Measurements from ENCODE around the gene MBD6.

MBD6 gene

DNA sequence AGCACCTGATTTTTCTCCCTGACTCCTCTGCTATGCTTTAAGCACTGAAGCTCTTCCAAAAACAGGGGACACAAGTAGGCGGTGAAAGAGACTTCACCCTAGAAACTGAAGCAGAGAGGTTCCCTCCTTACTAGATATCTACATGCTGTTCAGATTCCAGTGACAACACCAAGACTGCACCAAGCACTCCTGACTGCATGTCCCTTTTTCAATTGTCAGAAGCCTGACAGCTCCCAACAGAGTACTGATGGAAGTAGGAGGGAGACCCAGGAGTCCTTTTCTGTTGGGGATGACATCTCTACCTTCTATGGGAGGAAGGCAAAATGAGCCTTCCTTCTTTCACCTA is 13.9 kb downstream of the MBD6 start:
- Histone ChIP-seq H3K4me1 (ENCODE audit: control insufficient read depth in 2 of 2, insufficient read depth in 2 of 2, low read length in 2 of 2) (peaks cover 15 to 26% of the 10 kb centered on the region in 2 donors), H3K4me3 (ENCODE audit: low read length in 2 of 2) (no peak overlapping the region), H3K27me3 (ENCODE audit: control insufficient read depth in 2 of 2, insufficient read depth in 2 of 2, low read length in 2 of 2) (no peaks in the 10 kb centered on the region), H3K9ac (ENCODE audit: low read depth in 1 of 2, low read length in 2 of 2) (no peak overlapping the region), H3K9me3 (ENCODE audit: control insufficient read depth in 2 of 2, low read length in 2 of 2) (no peaks in the 10 kb centered on the region), H3K27ac (ENCODE audit: low read depth in 2 of 2, low read length in 2 of 2) (peak overlapping the region in 1 of 2 donors; percentile 7), H3K36me3 (ENCODE audit: control insufficient read depth in 2 of 2, insufficient read depth in 2 of 2, low read length in 2 of 2) (peaks cover 50 to 60% of the 10 kb centered on the region in 2 donors)

DNA sequence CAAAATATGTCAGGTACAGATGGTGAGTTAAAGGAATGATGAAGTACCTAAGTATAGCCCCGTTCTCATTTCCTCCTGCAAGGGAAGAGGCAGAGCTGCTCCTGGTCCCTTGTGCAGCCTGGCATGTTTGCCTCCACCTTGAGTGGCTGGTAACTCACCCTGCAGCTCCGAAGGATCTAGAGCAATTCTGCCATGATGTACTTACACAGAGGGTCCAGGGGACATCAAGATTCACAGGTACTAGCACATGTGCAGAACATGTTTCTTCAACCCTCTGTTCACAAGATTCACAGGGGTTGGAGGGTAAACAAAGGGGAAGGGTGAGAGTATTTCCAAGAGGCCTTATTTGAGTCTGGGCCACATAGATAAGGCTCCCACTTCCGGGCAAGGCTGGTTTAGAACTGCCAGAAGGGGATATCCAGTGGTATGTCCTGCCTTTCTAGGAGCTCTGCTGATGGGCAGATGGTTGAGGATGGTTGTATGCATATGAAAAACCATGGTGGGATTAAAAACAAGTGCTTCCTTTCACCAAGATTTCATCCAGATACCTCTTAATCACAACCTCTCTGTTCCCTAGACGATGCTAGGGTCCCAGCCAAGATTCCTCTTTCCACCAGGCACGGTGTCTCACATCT is 16.6 kb downstream of the MBD6 start:
- peaks cover 15 to 29% of the 10 kb centered on the region in 2 donors for H3K4me1 ChIP-seq (ENCODE audit: control insufficient read depth in 2 of 2, insufficient read depth in 2 of 2, low read length in 2 of 2)
- H3K27me3 ChIP-seq (ENCODE audit: control insufficient read depth in 2 of 2, insufficient read depth in 2 of 2, low read length in 2 of 2): no peaks in the 10 kb centered on the region
- no peak overlapping the region for H3K9ac ChIP-seq (ENCODE audit: low read depth in 1 of 2, low read length in 2 of 2)
- H3K36me3 ChIP-seq (ENCODE audit: control insufficient read depth in 2 of 2, insufficient read depth in 2 of 2, low read length in 2 of 2): peaks cover 26 to 35% of the 10 kb centered on the region in 2 donors
- no peaks in the 10 kb centered on the region for H3K9me3 ChIP-seq (ENCODE audit: control insufficient read depth in 2 of 2, low read length in 2 of 2)
- no peak overlapping the region for H3K27ac ChIP-seq (ENCODE audit: low read depth in 2 of 2, low read length in 2 of 2)
- no peak overlapping the region for H3K4me3 ChIP-seq (ENCODE audit: low read length in 2 of 2)

DNA sequence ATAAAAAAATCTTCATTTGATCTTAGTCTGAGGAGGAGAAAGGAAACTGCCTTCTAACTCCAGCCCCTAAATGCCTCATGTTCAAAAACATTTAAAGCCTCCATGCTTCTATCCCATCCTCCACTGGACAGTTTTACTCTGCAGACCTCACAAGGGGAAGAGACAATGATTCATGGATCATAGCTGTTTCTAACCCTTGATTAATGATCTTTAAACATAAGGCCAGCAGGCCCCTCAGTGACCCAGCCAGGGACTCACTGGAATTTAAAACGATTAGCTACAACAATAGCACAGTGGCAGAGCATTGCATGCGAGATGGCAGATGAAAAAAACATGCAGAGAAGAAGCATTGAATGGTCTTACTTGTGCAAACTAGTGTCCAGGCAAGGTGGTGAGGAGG is 18.4 kb downstream of the MBD6 start:
- peaks cover 13 to 24% of the 10 kb centered on the region in 2 donors for H3K36me3 ChIP-seq (ENCODE audit: control insufficient read depth in 2 of 2, insufficient read depth in 2 of 2, low read length in 2 of 2)

DNA sequence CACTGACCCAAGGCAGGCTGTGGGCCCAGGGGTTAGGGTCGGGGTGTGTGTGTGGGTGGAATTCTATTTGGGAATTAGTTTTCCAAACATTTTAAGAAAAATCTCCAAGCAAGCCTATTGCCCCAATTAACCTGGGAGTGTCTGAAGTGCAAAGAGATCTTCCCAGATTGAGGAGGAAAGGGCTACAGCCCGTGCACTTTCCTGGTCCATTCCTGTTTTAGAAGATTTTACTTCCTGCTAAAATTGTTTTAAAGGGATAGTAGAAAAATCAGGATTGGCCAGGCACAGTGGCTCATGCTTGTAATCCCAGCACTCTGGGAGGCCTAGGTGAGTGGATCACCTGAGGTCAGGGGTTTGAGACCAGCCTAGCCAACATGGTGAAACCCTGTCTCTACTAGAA is 19.1 kb downstream of the MBD6 start:
- no peaks in the 10 kb centered on the region for H3K27me3 ChIP-seq (ENCODE audit: control insufficient read depth in 2 of 2, insufficient read depth in 2 of 2, low read length in 2 of 2)
- peaks cover 16 to 29% of the 10 kb centered on the region in 2 donors for H3K4me1 ChIP-seq (ENCODE audit: control insufficient read depth in 2 of 2, insufficient read depth in 2 of 2, low read length in 2 of 2)
- peak overlapping the region; percentile 33 to 62 for H3K27ac ChIP-seq (ENCODE audit: low read depth in 2 of 2, low read length in 2 of 2)
- H3K36me3 ChIP-seq (ENCODE audit: control insufficient read depth in 2 of 2, insufficient read depth in 2 of 2, low read length in 2 of 2): peaks cover 13 to 24% of the 10 kb centered on the region in 2 donors
- H3K9ac ChIP-seq (ENCODE audit: low read depth in 1 of 2, low read length in 2 of 2): no peak overlapping the region
- H3K9me3 ChIP-seq (ENCODE audit: control insufficient read depth in 2 of 2, low read length in 2 of 2): no peaks in the 10 kb centered on the region
- H3K4me3 ChIP-seq (ENCODE audit: low read length in 2 of 2): no peak overlapping the region

More for the DNA sequence above, 18.4 kb downstream of the MBD6 start:
- H3K4me3 ChIP-seq (ENCODE audit: low read length in 2 of 2): no peak overlapping the region
- no peaks in the 10 kb centered on the region for H3K27me3 ChIP-seq (ENCODE audit: control insufficient read depth in 2 of 2, insufficient read depth in 2 of 2, low read length in 2 of 2)
- no peaks in the 10 kb centered on the region for H3K9me3 ChIP-seq (ENCODE audit: control insufficient read depth in 2 of 2, low read length in 2 of 2)
- H3K27ac ChIP-seq (ENCODE audit: low read depth in 2 of 2, low read length in 2 of 2): peak overlapping the region; percentile 33 to 62
- no peak overlapping the region for H3K9ac ChIP-seq (ENCODE audit: low read depth in 1 of 2, low read length in 2 of 2)
- H3K4me1 ChIP-seq (ENCODE audit: control insufficient read depth in 2 of 2, insufficient read depth in 2 of 2, low read length in 2 of 2): peaks cover 15 to 31% of the 10 kb centered on the region in 2 donors

DNA sequence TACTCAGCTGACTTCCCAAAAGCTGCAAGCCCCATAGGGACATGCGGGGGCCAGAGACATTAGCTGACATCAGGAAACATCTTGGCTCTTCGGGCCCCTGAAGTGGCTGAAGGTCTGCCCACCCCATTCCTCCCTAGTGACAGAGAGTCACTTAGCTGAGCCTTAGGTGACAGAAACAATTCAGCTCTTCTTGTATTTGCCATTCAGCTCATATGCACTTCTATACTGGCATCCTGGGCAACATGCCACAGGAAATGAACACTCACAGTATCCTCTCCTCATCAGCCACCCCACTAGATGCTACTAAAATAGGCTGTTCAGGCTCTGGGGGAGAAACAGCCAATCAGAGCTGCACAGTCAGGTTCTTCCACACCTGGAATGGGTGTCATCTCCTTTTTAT is 21.0 kb downstream of the MBD6 start:
- no peak overlapping the region for H3K9ac ChIP-seq (ENCODE audit: low read depth in 1 of 2, low read length in 2 of 2)

DNA sequence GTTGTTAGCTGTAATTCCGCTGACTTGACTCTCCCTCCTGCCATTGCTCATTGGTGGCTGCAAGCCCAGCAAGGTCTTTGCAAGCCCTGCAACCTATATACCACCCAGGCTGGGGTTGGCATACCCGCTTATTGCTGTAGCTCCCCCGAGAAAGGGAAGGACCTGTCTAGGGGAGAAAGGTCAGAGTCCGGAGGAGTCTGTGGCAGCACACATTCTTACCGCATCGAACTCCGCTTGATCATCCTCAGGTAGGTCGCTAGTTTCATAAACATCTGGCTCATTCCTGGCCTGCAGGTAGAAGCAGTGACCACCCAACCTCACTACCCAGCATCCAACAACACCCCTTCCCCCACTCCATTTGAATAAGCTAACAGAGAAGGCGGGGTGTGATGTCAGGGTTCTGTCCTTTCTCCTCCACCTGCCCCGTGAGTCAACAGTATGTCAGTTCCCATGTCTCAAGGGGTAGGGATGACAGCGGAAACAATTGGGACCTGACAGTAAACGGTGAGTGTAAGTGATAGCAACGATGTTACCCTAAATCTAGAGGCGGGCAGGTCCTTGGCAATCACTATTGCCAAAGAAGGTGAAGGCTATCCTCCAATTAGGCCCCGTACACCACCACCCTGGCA is 23.3 kb downstream of the MBD6 start:
- H3K27ac ChIP-seq (ENCODE audit: low read depth in 2 of 2, low read length in 2 of 2): peak overlapping the region; percentile 89 to 91
- peak overlapping the region; percentile 86 to 96 for H3K4me3 ChIP-seq (ENCODE audit: low read length in 2 of 2)
- peaks cover 0 to 4% of the 10 kb centered on the region in 2 donors for H3K36me3 ChIP-seq (ENCODE audit: control insufficient read depth in 2 of 2, insufficient read depth in 2 of 2, low read length in 2 of 2)
- peak overlapping the region; percentile 72 to 90 for H3K9ac ChIP-seq (ENCODE audit: low read depth in 1 of 2, low read length in 2 of 2)
- peaks cover 15 to 26% of the 10 kb centered on the region in 2 donors for H3K4me1 ChIP-seq (ENCODE audit: control insufficient read depth in 2 of 2, insufficient read depth in 2 of 2, low read length in 2 of 2)
- peaks cover 18 to 22% of the 10 kb centered on the region in 2 donors for H3K27me3 ChIP-seq (ENCODE audit: control insufficient read depth in 2 of 2, insufficient read depth in 2 of 2, low read length in 2 of 2)
- H3K9me3 ChIP-seq (ENCODE audit: control insufficient read depth in 2 of 2, low read length in 2 of 2): no peaks in the 10 kb centered on the region

More for the DNA sequence above, 21.0 kb downstream of the MBD6 start:
- Histone ChIP-seq H3K4me3 (ENCODE audit: low read length in 2 of 2) (no peak overlapping the region), H3K4me1 (ENCODE audit: control insufficient read depth in 2 of 2, insufficient read depth in 2 of 2, low read length in 2 of 2) (peaks cover 15 to 26% of the 10 kb centered on the region in 2 donors), H3K27ac (ENCODE audit: low read depth in 2 of 2, low read length in 2 of 2) (no peak overlapping the region), H3K9me3 (ENCODE audit: control insufficient read depth in 2 of 2, low read length in 2 of 2) (no peaks in the 10 kb centered on the region), H3K36me3 (ENCODE audit: control insufficient read depth in 2 of 2, insufficient read depth in 2 of 2, low read length in 2 of 2) (peaks cover 8 to 15% of the 10 kb centered on the region in 2 donors), H3K27me3 (ENCODE audit: control insufficient read depth in 2 of 2, insufficient read depth in 2 of 2, low read length in 2 of 2) (peaks cover 3 to 4% of the 10 kb centered on the region in 2 donors)

DNA sequence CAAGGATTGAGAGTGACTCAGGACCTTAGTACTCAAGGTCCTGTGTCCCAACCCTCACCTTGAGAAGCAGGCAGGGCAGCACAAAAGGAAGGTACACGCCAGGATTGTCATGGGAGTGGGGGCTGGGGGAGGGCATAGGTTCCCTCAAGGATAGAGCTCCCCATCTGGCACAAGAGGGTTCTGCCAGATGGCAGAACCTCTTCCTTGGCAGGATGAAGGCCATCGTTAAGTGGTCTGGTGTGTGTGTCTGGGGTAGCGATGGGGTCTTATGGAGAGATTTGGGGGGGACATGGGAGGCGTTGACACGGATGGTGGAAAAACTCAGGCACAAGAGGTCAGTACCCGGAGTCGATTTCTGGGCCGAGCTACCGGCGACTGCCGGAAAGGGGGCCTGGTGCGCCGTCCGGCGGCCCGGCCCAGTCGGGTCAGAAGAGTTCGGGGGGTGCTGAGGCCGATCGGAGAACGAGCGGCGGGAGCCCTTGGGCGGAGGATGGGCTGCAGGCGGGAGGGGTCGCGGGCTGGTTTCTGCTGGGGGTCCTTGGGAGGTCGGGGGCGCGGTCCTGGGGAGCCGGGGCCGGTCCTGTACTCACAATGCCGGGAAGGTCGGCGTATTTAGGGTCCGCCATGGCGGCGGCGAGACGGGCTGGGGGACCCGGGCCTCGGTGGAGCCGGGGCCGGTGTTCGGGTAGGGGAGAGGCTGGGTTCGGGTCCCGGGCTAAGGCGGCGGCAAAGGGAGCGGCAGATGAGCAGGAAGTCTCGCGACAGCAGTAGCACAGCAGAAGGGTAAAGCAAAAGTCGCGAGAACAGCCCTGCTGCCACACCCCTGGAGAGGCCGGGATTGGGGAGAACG is 24.0 kb downstream of the MBD6 start, which contains the start of gene DCTN2:
Gene DCTN2 (minus strand): TSS at position 755 of the 850 bp plus-strand sequence. CDS start 129 bp downstream, at position 626.
- Histone ChIP-seq H3K36me3 (ENCODE audit: control insufficient read depth in 2 of 2, insufficient read depth in 2 of 2, low read length in 2 of 2) (no peaks in the 10 kb centered on the region), H3K27ac (ENCODE audit: low read depth in 2 of 2, low read length in 2 of 2) (peak within 1 kb of the TSS; percentile 89 to 91), H3K9me3 (ENCODE audit: control insufficient read depth in 2 of 2, low read length in 2 of 2) (no peaks in the 10 kb centered on the region), H3K4me1 (ENCODE audit: control insufficient read depth in 2 of 2, insufficient read depth in 2 of 2, low read length in 2 of 2) (peaks cover 12 to 19% of the 10 kb centered on the region in 2 donors), H3K27me3 (ENCODE audit: control insufficient read depth in 2 of 2, insufficient read depth in 2 of 2, low read length in 2 of 2) (peaks cover 18 to 23% of the 10 kb centered on the region in 2 donors), H3K9ac (ENCODE audit: low read depth in 1 of 2, low read length in 2 of 2) (peak within 1 kb of the TSS; percentile 72 to 90), H3K4me3 (ENCODE audit: low read length in 2 of 2) (peak within 1 kb of the TSS; percentile 86 to 96)

DNA sequence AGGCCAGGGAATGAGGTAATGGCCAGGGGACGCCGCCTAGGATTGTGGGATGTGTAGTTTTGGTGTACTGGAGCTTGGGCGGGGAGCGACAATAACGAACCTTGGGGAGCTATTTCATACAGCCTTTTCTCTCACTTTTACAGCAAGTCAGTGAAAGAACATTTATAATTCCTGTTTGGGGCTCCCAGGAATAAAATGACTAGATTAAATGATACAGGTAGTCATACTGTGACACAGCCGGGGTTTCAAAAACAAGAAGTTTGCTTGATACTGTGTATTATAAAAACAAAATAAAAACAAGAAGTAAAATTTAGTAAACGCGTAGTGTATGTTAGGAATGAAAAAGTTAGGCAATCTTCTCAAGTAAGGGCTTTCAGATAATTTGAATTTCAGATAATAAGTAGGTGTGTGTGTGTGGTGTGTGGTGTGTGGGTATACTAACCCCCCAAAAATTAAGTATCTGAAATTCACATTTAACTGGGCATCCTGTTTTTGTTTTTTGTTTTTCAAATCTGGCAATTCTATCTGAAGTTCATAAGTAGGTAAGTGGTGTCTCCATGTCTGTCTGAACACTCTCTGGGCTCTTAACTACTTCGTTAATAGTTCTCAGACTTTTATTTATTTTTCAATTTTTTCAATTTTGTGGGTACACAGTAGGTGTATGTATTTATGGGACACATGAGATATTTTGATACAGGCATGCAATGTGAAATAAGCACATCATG is 24.8 kb downstream of the MBD6 start:
- no peaks in the 10 kb centered on the region for H3K9me3 ChIP-seq (ENCODE audit: control insufficient read depth in 2 of 2, low read length in 2 of 2)
- H3K36me3 ChIP-seq (ENCODE audit: control insufficient read depth in 2 of 2, insufficient read depth in 2 of 2, low read length in 2 of 2): no peaks in the 10 kb centered on the region
- H3K27me3 ChIP-seq (ENCODE audit: control insufficient read depth in 2 of 2, insufficient read depth in 2 of 2, low read length in 2 of 2): peaks cover 20 to 23% of the 10 kb centered on the region in 2 donors
- H3K9ac ChIP-seq (ENCODE audit: low read depth in 1 of 2, low read length in 2 of 2): peak overlapping the region in 1 of 2 donors; percentile 90
- H3K4me3 ChIP-seq (ENCODE audit: low read length in 2 of 2): peak overlapping the region; percentile 86 to 96
- peak overlapping the region in 1 of 2 donors; percentile 89 for H3K27ac ChIP-seq (ENCODE audit: low read depth in 2 of 2, low read length in 2 of 2)
- peaks cover 12 to 18% of the 10 kb centered on the region in 2 donors for H3K4me1 ChIP-seq (ENCODE audit: control insufficient read depth in 2 of 2, insufficient read depth in 2 of 2, low read length in 2 of 2)

DNA sequence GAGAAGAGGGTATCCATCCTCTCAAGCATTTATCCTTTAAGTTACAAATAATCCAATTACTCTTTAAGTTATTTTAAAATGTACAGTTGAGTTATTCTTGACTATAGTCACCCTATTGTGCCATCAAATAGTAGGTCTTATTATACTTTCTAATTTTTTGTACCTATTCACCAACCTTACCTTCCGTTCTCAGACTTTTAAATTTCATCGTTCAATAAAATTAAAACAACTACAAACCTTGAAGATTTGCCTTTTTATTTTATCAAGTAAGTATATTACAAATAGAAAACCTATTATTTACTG is 25.3 kb downstream of the MBD6 start:
- no peaks in the 10 kb centered on the region for H3K36me3 ChIP-seq (ENCODE audit: control insufficient read depth in 2 of 2, insufficient read depth in 2 of 2, low read length in 2 of 2)
- no peak overlapping the region for H3K4me3 ChIP-seq (ENCODE audit: low read length in 2 of 2)
- H3K9me3 ChIP-seq (ENCODE audit: control insufficient read depth in 2 of 2, low read length in 2 of 2): no peaks in the 10 kb centered on the region
- H3K9ac ChIP-seq (ENCODE audit: low read depth in 1 of 2, low read length in 2 of 2): no peak overlapping the region
- peaks cover 20 to 23% of the 10 kb centered on the region in 2 donors for H3K27me3 ChIP-seq (ENCODE audit: control insufficient read depth in 2 of 2, insufficient read depth in 2 of 2, low read length in 2 of 2)
- peaks cover 12 to 18% of the 10 kb centered on the region in 2 donors for H3K4me1 ChIP-seq (ENCODE audit: control insufficient read depth in 2 of 2, insufficient read depth in 2 of 2, low read length in 2 of 2)
- no peak overlapping the region for H3K27ac ChIP-seq (ENCODE audit: low read depth in 2 of 2, low read length in 2 of 2)
